HepG2 (cell line): Measurements from ENCODE around the gene DMPK. TPM values are rescaled to one million over a fixed set of nuclear protein-coding genes. Genes with fewer than 3 reads are reported as not detected.

Experiments
- ATAC-seq: fragments of 200-7000 bp; cut with Tn5 transposase; 3 replicates; pipeline ENCODE4 v1.9.1; 2020; ENCODE audit warnings: mild to moderate bottlenecking, moderate library complexity
- BruUV-seq: library from RNA; stranded (reverse); fragments of 400-500 nt; replicated peaks from 2 replicates; lab custom pipeline; 2021; lab: Mats Ljungman, UMichigan
- CTCF ChIA-PET: fragments of 300-600 bp; formaldehyde crosslinking; extraction: SDS; loops from one replicate; lab custom pipeline; 2021; ENCODE audit warnings: low total read pairs, inconsistent platforms, low intra/inter-chr PET ratio; lab: Yijun Ruan, JAX
- POLR2A ChIA-PET: fragments of 350-600 bp; sonication (Branson Sonifier 250); formaldehyde crosslinking; loops from one replicate; lab custom pipeline; 2020; ENCODE audit warnings: antibody characterized with exemption, inconsistent platforms; lab: Yijun Ruan, JAX
- DNase-seq: peaks from one replicate; pipeline ENCODE4 v3.0.0-alpha.2; 2015; ENCODE audit warnings: low spot score
- FAIRE-seq: peaks from 3 replicates; lab custom pipeline; 2011; peaks lifted over from hg19 to GRCh38; lab: Jason Lieb, UNC
- H2AFZ ChIP-seq: one replicate; pipeline ENCODE4 v1.6.1; 2011; ENCODE audit warnings: low read length, inconsistent platforms
- H3K27ac ChIP-seq: fragments of 300-600 bp; 3 replicates; pipeline ENCODE4 v1.8.0; 2011; ENCODE audit warnings: mixed run types, mild to moderate bottlenecking, mixed read lengths, low read length, inconsistent platforms; ENCODE audit not compliant: insufficient read depth; ENCODE audit errors: extremely low read length
- H3K27me3 ChIP-seq, 2 experiments: fragments of 200-600 bp in 1 of 2; 2 replicates in 1 of 2; 3 replicates in 1 of 2; pipeline versions ENCODE4 v1.6.0 to v1.8.0; 2011; ENCODE audit warnings: low read length in 2 of 2, mild to moderate bottlenecking in 2 of 2, moderate library complexity in 2 of 2, inconsistent platforms in 1 of 2; ENCODE audit not compliant: insufficient read depth in 2 of 2, control insufficient read depth in 1 of 2
- H3K36me3 ChIP-seq, 2 experiments: fragments of 200-600 bp in 1 of 2; replicated peaks in 1 of 2; 2 replicates in 1 of 2; 3 replicates in 1 of 2; pipeline versions ENCODE4 v1.5.1 to v1.8.0; 2011; ENCODE audit warnings: low read length in 2 of 2, inconsistent platforms in 1 of 2; ENCODE audit not compliant: insufficient read depth in 2 of 2, control insufficient read depth in 1 of 2
- H3K4me1 ChIP-seq: 2 replicates; pipeline ENCODE4 v1.5.1; 2012; ENCODE audit warnings: low read length, inconsistent platforms; ENCODE audit not compliant: insufficient read depth
- H3K4me2 ChIP-seq: 2 replicates; pipeline ENCODE4 v1.6.0; 2011; ENCODE audit warnings: low read depth, low read length, inconsistent platforms
- H3K4me3 ChIP-seq, 3 experiments: fragments of 200-600 bp in 1 of 3; sonication (generic), shearing (Covaris generic) in 1 of 3; replicated peaks in 1 of 3; 2 replicates each; pipeline ENCODE4 v1.5.1; 2011 to 2016; ENCODE audit warnings: low read length in 3 of 3, inconsistent platforms in 2 of 3, low read depth in 2 of 3, mild to moderate bottlenecking in 2 of 3, control low read depth in 1 of 3, mixed read lengths in 1 of 3; ENCODE audit not compliant: insufficient read depth in 1 of 3
- H3K79me2 ChIP-seq: one replicate; pipeline ENCODE4 v1.6.1; 2011; ENCODE audit warnings: low read length, inconsistent platforms; ENCODE audit not compliant: insufficient read depth
- H3K9ac ChIP-seq: 2 replicates; pipeline ENCODE4 v1.6.0; 2011; ENCODE audit warnings: mild to moderate bottlenecking, low read depth, low read length, inconsistent platforms; ENCODE audit not compliant: insufficient read depth
- H3K9me3 ChIP-seq: 2 replicates; pipeline ENCODE4 v1.5.1; 2012; ENCODE audit warnings: mild to moderate bottlenecking, low read length
- H4K20me1 ChIP-seq: 2 replicates; pipeline ENCODE4 v1.6.0; 2011; ENCODE audit warnings: inconsistent platforms, mild to moderate bottlenecking, low read length, moderate library complexity; ENCODE audit not compliant: insufficient read depth
- CEBPB ChIP-seq: IDR thresholded peaks from 2 replicates; pipeline ENCODE4 v1.6.1; 2011; ENCODE audit warnings: low read depth, low read length, improper control_type of control experiment, borderline replicate concordance
- ISX ChIP-seq: sonication (generic); formaldehyde crosslinking; conservative IDR thresholded peaks from 2 replicates; pipeline ENCODE4 v1.5.0; 2020; ENCODE audit warnings: missing genetic modification reagents
- MTA1 ChIP-seq: sonication (generic); formaldehyde crosslinking; IDR thresholded peaks from 2 replicates; pipeline ENCODE4 v1.4.0; 2020; ENCODE audit warnings: missing genetic modification reagents, mild to moderate bottlenecking, borderline replicate concordance
- ZEB1 ChIP-seq: IDR thresholded peaks from 2 replicates; pipeline ENCODE4 v1.6.1; 2012; ENCODE audit warnings: mild to moderate bottlenecking, low read depth, inconsistent platforms; ENCODE audit not compliant: insufficient replicate concordance
- ZNF354B ChIP-seq: sonication (generic); formaldehyde crosslinking; IDR thresholded peaks from 2 replicates; pipeline ENCODE4 v1.8.0; 2022; ENCODE audit warnings: mild to moderate bottlenecking, missing genetic modification reagents
- ZNF460 ChIP-seq: sonication (generic); formaldehyde crosslinking; IDR thresholded peaks from 2 replicates; pipeline ENCODE4 v1.5.1; 2020; ENCODE audit warnings: missing genetic modification reagents, mild to moderate bottlenecking, borderline replicate concordance
- ZNF605 ChIP-seq: sonication (generic); formaldehyde crosslinking; IDR thresholded peaks from 2 replicates; pipeline ENCODE4 v1.8.0; 2022; ENCODE audit warnings: mild to moderate bottlenecking, missing genetic modification reagents
- WGBS: methylation state at CpG from one replicate; pipeline ENCODE4 v1.1.6; 2017; ENCODE audit warnings: low lambda C conversion rate; 5-methylcytosine and 5-hydroxymethylcytosine counted together
- in situ Hi-C: cut with HindIII; loops from 2 replicates; pipeline ENCODE4 v1.10.0; 2017; ENCODE audit warnings: low pct_unique_long_range_greater_than_20kb; ENCODE audit not compliant: extremely low pct_ligation_motif_present
- intact Hi-C: fragments of 100-400 bp; cut with micrococcal nuclease; formaldehyde crosslinking; loops from one replicate; pipeline ENCODE4 v1.10.0; 2022; ENCODE audit not compliant: unreplicated experiment
- polyA plus RNA-seq, 8 experiments: library from polyadenylated mRNA; depleted of rRNA in 3 of 8; stranded (reverse) in 7 of 8; unstranded in 1 of 8; fragments of >200 nt; fragmentation: Illumina TruSeq in 4 of 8; extraction: Trizol in 4 of 8; gene quantifications; 2 replicates each; pipeline versions ENCODE4 v1.2.1 to v1.2.3, GENCODE V29; 2011 to 2016; ENCODE audit warnings: low read depth in 4 of 8, missing spikeins in 1 of 8, mixed read lengths in 1 of 8; ENCODE audit not compliant: insufficient read depth in 1 of 8
- total RNA-seq, 5 experiments: library from RNA; depleted of rRNA; stranded (reverse); fragments of >200 nt; fragmentation: Illumina TruSeq; extraction: Trizol; gene quantifications; 2 replicates each; pipeline ENCODE4 v1.2.3, GENCODE V29; 2016; ENCODE audit warnings: low read depth in 1 of 5
- TF ChIP-seq, protein P1 (sequence below): sonication (generic); formaldehyde crosslinking; IDR thresholded peaks from 2 replicates; pipeline ENCODE4 v1.4.0; 2020; ENCODE audit warnings: missing genetic modification reagents, mild to moderate bottlenecking, borderline replicate concordance
- TF ChIP-seq, protein P2 (sequence below): sonication (generic); formaldehyde crosslinking; IDR thresholded peaks from 2 replicates; pipeline ENCODE4 v1.4.0; 2020; ENCODE audit warnings: mild to moderate bottlenecking, low read depth, missing genetic modification reagents
- TF ChIP-seq, protein P3 (sequence below): sonication (generic); formaldehyde crosslinking; IDR thresholded peaks from 2 replicates; pipeline ENCODE4 v1.5.1; 2020; ENCODE audit warnings: missing genetic modification reagents, mild to moderate bottlenecking, borderline replicate concordance

Gene DMPK
- total and polyA plus RNA-seq, 2 of the 13 experiments (the other 11 are each of a cell fraction or from before 2014, with no cell fraction given), result 5.3 to 8.8 TPM

GRCh38 chr19:45822716-45823115, 40.4 kb upstream of the DMPK start:
- ATAC-seq (no peak), FAIRE-seq (no peak), DNase-seq (no peak)
- H2AFZ ChIP-seq, result no peak overlapping the region
- WGBS, result 100% methylated on average over 4 of the region's 5 CpGs
- no peak overlapping the region for H3K9ac ChIP-seq
- H3K4me1 ChIP-seq, result no peaks in the 10 kb centered on the region
- no TSS peak for BruUV-seq
- peaks cover 24 to 63% of the 10 kb centered on the region in 2 experiments for H3K36me3 ChIP-seq
- no peak overlapping the region for H3K4me3 ChIP-seq
- no peaks in the 10 kb centered on the region for H4K20me1 ChIP-seq
- intact Hi-C loops, result no loop called here
- CTCF ChIA-PET, result no interaction called here
- H3K27ac ChIP-seq, result no peak overlapping the region
- H3K9me3 ChIP-seq, result no peaks in the 10 kb centered on the region
- TF ChIP-seq ZNF354B (CRISPR knock-in tag), result no peak
- TF ChIP-seq CEBPB, result no peak
- TF ChIP-seq ISX (CRISPR knock-in tag), result no peak
- TF ChIP-seq, protein P1, sequence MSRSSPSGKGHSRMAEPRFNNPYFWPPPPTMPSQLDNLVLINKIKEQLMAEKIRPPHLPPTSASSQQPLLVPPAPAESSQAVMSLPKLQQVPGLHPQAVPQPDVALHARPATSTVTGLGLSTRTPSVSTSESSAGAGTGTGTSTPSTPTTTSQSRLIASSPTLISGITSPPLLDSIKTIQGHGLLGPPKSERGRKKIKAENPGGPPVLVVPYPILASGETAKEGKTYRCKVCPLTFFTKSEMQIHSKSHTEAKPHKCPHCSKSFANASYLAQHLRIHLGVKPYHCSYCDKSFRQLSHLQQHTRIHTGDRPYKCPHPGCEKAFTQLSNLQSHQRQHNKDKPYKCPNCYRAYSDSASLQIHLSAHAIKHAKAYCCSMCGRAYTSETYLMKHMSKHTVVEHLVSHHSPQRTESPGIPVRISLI, result no peak
- TF ChIP-seq, protein P2, sequence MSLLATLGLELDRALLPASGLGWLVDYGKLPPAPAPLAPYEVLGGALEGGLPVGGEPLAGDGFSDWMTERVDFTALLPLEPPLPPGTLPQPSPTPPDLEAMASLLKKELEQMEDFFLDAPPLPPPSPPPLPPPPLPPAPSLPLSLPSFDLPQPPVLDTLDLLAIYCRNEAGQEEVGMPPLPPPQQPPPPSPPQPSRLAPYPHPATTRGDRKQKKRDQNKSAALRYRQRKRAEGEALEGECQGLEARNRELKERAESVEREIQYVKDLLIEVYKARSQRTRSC (CRISPR knock-in tag), result no peak
- no peak for TF ChIP-seq ZNF460 (CRISPR knock-in tag)
- TF ChIP-seq MTA1, result no peak
- TF ChIP-seq, protein P3, sequence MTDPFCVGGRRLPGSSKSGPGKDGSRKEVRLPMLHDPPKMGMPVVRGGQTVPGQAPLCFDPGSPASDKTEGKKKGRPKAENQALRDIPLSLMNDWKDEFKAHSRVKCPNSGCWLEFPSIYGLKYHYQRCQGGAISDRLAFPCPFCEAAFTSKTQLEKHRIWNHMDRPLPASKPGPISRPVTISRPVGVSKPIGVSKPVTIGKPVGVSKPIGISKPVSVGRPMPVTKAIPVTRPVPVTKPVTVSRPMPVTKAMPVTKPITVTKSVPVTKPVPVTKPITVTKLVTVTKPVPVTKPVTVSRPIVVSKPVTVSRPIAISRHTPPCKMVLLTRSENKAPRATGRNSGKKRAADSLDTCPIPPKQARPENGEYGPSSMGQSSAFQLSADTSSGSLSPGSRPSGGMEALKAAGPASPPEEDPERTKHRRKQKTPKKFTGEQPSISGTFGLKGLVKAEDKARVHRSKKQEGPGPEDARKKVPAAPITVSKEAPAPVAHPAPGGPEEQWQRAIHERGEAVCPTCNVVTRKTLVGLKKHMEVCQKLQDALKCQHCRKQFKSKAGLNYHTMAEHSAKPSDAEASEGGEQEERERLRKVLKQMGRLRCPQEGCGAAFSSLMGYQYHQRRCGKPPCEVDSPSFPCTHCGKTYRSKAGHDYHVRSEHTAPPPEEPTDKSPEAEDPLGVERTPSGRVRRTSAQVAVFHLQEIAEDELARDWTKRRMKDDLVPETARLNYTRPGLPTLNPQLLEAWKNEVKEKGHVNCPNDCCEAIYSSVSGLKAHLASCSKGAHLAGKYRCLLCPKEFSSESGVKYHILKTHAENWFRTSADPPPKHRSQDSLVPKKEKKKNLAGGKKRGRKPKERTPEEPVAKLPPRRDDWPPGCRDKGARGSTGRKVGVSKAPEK (CRISPR knock-in tag), result no peak
- TF ChIP-seq ZNF605 (CRISPR knock-in tag), result no peak
- TF ChIP-seq ZEB1, result no peak
- TF ChIP-seq, all 625 proteins: peak for 0
- Histone ChIP-seq H3K79me2 (no peaks in the 10 kb centered on the region), H3K27me3 (no peaks in the 10 kb centered on the region), H3K4me2 (no peak overlapping the region)
- in situ Hi-C loops, result no loop called here
- POLR2A ChIA-PET, result no interaction called here
